ENCODE measurements around the gene BEST3.

BEST3 gene

GRCh38 chr12:69658203-69658602 lies 40.9 kb downstream of the BEST3 start:
- DNase-seq (ENCODE audit: low spot score), result no peak
- TF ChIP-seq CTCF (IDR thresholded peaks at IDR 0.05; ENCODE audit: extremely low read depth, missing control alignments), result no peak

GRCh38 chr12:69657376-69658137 lies 41.5 kb downstream of the BEST3 start:
- DNase-seq (ENCODE audit: low spot score), result no peak

GRCh38 chr12:69655616-69656340 lies 43.3 kb downstream of the BEST3 start:
- no peak for TF ChIP-seq CTCF (IDR thresholded peaks at IDR 0.05; ENCODE audit: extremely low read depth, missing control alignments)
- no peak for DNase-seq (ENCODE audit: low spot score)

More at GRCh38 chr12:69657376-69658137, 41.5 kb downstream of the BEST3 start:
- no peak for TF ChIP-seq CTCF (IDR thresholded peaks at IDR 0.05; ENCODE audit: extremely low read depth, missing control alignments)

GRCh38 chr12:69653703-69654102 lies 45.4 kb downstream of the BEST3 start:
- no peak for TF ChIP-seq CTCF (IDR thresholded peaks at IDR 0.05; ENCODE audit: extremely low read depth, missing control alignments)

GRCh38 chr12:69651922-69652321 lies 47.2 kb downstream of the BEST3 start:
- TF ChIP-seq CTCF (IDR thresholded peaks at IDR 0.05; ENCODE audit: extremely low read depth, missing control alignments), result no peak

More at GRCh38 chr12:69653703-69654102, 45.4 kb downstream of the BEST3 start:
- no peak for DNase-seq (ENCODE audit: low spot score)

GRCh38 chr12:69649529-69649928 lies 49.6 kb downstream of the BEST3 start:
- DNase-seq (ENCODE audit: low spot score), result no peak

More at GRCh38 chr12:69651922-69652321, 47.2 kb downstream of the BEST3 start:
- DNase-seq (ENCODE audit: low spot score), result no peak

More at GRCh38 chr12:69649529-69649928, 49.6 kb downstream of the BEST3 start:
- TF ChIP-seq CTCF (IDR thresholded peaks at IDR 0.05; ENCODE audit: extremely low read depth, missing control alignments), result no peak

Data from GM20000 (cell line).